HG03196 (cell line): ENCODE data around the gene EPN3.

Experiments used
- ATAC-seq: cut with Tn5 transposase; IDR thresholded peaks from one replicate; pipeline ENCODE4 v1.9.1; 2021; ENCODE audit not compliant: unreplicated experiment

EPN3 gene

DNA sequence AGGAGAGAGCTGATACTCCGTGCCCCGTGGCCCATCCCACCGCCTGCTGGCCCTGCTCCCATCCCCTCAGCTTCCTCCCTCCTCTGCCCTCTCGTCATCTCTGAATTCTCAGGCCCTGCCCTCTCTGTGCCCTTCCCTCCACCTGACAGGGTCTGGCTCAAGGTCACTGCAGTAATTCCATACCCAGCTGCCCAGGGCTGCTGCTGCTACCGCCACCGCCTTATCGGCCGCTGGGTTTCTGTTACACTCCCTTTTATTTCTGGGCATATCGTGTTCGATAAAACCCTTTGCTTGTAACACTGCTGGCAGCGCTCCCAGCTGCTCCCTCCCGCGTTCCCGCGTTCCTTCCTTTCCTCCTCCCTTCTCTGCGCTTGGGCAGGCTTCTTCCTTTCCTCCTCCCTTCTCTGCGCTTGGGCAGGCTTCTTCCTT is 1.2 kb downstream of the EPN3 start:
- no peak for ATAC-seq

DNA sequence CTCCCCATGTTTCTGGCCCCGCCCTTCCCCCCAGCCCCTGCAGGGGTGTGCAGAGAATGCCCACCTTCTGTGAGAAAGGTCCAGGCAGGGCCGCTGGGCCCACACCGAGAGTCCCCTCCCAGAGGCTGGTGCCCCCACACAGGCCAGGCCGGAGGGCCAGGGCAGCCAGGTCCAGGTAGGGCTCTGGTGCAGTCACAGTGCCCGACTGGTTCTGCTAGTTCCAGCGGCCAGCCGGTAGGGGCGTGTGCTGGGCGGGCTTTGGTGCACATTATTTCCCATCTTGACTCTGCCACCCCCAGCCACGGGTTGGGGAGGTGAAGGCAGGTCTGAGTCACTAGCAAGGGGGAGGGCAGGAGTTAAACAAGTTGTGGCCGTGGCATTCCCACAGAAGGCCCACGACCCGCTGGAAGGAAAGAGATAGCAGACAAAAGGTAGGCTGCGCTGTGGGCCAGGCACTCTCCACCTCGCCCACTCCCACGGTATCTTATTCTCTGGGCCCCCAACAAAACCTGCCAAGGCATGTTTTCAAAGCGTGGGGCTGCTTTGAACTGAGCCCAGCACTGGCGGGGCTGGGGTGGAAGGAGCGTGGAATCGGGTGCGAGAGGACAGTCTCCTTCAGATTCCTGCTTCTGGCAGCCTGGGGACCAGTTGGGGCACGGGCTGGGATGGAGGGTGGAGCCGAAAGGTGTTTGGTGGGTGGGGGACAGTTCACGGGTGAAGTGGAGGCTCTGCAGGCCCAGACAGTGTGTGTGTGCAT is 1.9 kb downstream of the EPN3 start:
- ATAC-seq = no peak

DNA sequence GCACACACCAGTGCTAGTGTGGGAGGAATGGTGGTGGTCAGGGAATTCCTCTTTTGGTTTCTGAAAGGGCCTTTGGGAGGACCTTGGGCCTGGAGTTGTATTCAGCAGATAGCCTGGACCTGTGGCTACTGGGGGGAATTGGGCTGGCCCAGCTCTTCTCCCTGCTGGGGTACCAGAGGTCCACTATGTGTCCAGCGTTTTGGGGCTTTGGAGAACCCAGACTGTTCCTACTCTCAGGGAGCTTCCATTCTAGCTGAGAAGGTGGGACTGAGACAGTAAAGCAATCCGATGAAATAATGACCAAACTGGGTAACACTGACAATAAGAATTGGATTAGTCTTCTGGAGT is 2.4 kb downstream of the EPN3 start:
- ATAC-seq = no peak

DNA sequence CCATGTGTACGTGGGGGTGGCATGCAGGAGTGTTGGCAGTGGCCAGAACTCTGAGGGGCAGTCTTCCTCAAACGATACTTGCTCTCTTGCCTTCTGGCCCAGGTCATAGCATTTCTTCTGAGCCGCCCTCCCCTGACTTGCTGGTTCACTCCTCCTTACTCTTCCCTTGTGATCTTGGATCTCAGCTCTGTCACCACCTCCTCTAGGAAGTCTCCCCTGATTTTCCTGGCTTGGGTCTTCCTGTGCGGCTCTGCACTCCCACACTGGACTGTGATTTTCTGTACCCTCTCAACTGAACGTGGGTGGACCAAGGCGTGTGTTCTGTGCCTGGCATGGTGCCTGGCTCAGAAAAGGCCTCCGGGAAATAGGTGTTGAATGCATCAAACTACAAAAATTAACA is 2.9 kb downstream of the EPN3 start:
- no peak for ATAC-seq

DNA sequence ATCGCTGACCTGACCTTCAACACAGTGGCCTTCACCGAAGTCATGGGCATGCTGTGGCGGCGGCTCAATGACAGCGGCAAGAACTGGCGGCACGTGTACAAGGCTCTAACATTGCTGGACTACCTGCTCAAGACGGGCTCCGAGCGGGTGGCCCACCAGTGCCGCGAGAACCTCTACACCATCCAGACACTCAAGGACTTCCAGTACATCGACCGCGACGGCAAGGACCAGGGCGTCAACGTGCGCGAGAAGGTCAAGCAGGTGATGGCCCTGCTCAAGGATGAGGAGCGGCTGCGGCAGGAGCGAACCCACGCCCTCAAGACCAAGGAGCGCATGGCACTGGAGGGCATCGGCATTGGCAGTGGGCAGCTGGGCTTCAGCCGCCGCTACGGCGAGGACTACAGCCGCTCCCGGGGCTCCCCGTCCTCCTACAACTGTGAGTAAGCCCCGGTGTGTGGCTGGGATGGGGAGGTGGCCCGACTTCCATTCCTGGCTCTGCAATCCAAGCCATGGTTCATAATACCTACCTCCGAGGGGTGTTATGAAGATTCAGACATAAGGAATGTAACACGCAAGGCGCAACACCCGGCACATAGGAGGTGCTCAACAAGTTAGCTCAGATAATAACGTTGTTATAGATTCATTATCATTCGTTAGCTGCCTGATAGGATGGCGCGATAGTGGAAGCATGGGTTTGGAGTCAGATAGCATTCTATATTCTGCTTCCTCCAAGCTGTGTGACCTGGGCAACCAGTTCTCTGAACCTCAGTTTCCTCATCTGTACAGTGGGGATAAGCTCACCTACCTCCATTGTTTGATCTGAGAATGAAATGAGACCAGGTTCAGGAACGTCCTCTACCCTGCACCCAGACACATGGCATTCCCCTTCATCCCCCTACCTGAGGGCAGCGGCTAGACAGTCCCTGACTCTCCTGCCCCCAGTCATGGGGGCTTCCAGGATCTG is 4.4 kb downstream of the EPN3 start:
- no peak for ATAC-seq

DNA sequence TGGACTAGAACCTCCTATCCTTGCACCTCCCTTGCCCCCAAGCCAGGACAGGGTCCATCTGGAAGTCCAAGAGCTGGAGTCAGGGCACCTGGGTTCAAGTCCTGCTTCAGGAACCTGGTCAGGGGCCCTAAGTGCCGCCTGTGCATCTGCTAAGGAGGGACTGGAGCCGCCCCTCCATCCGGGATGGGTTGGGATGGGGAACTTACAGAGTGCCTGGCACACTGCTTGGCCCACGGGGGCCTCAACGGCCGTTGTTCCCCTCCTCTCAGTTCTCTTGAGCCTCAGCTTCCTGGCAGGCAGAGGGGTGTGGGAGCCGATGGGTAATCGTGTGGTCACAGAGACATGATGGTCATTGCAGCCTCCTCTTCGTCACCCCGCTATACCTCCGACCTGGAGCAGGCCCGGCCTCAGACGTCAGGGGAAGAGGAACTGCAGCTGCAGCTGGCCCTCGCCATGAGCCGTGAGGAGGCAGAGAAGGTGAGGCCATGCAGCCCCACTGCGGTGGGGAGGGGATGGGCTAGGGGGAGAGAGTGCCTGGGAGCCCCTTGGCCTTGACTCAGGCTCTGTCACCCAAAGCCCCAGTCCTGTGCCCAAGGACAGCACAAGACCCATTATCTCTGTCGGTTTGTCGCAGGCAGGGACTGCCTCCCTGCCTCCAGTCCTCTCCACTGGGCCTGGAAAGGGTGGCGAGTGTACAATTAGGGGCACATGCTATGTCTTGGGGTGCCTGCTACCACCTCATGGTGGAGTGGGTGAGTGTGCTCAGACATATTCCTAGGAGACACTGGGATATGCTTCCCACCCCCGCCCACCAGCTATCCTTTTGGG is 5.4 kb downstream of the EPN3 start:
- ATAC-seq = no peak

DNA sequence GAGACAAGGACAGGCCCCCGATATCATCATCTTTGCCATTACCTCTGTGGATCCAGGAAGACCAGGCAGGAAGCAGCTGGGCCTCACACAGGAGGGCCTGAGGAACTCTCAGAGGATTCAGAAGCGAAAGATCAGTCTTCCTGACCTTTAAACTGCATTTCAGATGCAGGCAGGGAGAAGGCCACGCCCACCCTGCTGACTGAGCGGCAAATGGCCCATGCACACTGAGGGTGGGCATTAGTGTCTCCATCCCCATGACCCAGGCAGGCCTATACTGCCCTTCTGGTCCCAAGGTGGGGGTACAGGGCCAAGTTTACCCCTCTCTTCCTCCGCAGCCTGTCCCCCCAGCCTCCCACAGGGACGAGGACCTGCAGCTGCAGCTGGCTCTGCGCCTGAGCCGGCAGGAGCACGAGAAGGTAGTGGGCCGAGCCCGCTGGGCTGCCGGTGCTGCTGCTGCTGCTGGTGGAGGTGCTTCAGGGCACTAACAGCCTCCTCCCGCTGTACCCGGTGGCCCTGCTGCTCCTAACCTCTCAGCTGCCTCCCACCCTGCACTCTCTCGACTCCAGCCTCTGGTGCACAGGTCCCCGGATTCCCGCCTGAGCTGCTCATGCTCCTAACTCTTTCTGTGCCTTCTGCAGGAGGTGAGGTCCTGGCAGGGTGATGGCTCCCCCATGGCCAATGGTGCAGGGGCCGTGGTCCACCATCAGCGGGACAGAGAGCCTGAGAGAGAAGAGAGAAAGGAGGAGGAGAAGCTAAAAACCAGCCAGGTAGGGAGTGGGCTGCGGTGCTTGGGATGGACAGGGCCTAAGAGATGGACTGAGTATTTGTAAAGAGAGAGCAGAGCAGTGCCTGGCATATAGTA is 6.2 kb downstream of the EPN3 start:
- ATAC-seq = no peak

DNA sequence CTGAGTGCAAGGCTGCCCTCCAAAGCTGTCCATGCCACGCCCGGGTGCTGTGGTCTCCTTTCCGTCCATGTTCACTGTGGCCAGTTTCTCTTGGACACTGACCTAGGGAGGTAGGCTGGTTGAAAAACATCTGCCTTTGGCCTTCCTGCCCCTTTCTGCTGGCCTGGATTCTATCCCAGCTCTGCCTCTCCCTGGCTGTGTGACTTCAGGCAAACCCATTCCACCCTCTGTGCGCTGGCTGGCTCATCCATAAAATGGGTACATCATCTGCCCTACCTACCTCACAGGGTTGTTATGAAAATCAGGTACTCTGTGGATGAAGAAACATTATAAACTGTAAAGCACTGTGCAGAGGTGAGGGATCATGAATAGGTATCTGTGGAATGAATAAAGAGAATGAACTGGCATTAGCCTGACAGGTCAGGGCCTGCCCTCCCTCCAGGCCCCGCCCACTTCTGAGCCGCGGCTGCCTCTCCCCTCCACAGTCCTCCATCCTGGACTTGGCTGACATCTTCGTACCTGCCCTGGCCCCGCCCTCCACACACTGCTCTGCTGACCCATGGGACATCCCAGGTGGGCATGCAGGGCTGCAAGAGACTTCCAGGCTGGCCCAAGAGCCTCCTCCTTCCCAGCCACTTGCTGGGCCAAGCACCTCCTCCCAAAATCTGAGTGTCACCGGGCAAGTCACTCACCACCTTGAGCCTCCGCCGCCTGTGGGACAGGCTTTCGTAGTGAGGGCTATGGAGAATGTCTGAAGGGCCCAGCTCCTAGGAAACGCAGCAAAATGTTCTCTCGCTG is 7.4 kb downstream of the EPN3 start:
- no peak for ATAC-seq

DNA sequence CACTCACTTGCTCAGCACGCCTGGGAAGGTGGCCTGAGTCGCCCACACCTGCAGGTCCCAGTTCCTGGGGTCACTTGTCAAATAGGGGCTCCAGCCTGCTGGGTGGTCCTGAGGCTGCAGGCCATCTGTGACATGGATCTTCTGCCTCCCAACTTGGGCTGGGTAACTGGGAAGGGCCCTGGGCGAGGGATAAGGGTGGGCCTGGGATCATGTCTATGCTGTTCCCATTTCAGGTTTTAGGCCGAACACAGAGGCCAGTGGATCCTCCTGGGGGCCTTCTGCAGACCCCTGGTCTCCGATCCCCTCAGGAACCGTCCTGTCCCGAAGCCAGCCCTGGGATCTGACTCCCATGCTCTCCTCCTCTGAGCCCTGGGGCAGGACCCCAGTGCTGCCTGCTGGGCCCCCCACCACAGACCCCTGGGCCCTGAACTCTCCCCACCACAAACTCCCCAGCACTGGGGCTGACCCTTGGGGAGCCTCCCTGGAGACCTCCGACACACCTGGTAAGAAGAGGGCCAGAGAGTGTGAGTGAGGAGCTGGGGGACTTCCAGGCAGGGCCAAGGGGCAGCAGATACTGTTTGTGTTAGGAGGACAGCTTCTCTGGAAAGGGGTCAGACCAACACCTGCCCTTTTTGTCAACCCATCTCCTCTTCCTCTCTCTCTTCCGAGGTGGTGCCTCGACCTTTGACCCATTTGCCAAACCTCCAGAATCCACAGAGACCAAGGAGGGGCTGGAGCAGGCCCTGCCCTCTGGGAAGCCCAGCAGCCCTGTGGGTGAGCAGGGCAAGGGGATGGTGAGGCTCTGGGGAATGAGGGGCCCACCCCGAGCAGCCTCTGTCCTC is 8.2 kb downstream of the EPN3 start:
- no peak for ATAC-seq

DNA sequence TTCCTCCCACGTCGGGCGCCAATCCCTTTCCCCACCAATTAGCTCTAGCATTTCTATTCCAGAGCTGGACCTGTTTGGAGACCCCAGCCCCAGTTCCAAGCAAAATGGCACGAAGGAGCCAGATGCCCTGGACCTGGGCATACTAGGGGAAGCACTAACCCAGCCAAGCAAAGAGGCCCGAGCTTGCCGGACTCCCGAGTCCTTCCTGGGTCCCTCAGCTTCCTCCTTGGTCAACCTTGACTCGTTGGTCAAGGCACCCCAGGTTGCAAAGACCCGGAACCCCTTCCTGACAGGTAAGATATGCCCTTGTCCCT is 8.8 kb downstream of the EPN3 start:
- ATAC-seq = no peak

DNA sequence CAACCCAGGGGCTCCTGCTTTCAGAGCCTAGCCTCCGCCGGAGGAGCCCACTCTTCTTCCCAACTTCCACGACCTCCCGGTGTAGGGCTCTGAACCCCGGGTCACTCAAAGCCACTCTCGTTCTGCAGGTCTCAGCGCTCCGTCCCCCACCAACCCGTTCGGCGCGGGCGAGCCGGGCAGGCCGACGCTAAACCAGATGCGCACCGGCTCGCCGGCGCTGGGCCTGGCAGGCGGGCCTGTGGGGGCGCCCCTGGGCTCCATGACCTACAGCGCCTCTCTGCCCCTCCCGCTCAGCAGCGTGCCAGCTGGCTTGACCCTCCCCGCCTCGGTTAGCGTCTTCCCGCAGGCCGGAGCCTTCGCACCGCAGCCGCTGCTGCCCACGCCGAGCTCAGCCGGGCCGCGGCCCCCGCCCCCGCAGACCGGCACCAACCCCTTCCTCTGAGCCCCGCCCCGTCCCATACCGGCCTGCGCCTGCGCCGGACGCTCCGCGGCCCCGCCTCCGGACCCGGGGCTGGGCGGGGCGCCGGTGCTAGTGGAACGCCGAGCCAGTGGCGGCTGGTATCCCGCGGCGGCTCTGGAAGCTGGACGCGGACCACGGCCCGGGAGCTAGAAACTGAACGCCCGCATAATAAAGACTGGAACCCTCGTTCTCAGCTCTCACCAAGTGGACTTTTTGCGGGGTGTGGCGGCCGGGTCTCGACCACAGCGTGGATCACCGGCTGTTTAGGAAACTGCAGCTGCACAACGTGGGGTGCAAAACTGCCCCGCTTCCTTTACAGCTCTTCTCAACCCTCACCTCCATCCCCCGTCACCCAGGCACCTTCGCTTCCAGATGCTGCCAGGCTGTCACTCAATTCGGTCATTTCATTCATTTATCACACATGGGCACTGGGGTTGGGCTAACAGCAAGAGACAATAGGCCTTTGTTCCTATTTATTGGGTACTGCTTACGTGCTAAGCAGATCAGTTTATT is 9.5 kb downstream of the EPN3 start:
- ATAC-seq = peak; percentile 69

DNA sequence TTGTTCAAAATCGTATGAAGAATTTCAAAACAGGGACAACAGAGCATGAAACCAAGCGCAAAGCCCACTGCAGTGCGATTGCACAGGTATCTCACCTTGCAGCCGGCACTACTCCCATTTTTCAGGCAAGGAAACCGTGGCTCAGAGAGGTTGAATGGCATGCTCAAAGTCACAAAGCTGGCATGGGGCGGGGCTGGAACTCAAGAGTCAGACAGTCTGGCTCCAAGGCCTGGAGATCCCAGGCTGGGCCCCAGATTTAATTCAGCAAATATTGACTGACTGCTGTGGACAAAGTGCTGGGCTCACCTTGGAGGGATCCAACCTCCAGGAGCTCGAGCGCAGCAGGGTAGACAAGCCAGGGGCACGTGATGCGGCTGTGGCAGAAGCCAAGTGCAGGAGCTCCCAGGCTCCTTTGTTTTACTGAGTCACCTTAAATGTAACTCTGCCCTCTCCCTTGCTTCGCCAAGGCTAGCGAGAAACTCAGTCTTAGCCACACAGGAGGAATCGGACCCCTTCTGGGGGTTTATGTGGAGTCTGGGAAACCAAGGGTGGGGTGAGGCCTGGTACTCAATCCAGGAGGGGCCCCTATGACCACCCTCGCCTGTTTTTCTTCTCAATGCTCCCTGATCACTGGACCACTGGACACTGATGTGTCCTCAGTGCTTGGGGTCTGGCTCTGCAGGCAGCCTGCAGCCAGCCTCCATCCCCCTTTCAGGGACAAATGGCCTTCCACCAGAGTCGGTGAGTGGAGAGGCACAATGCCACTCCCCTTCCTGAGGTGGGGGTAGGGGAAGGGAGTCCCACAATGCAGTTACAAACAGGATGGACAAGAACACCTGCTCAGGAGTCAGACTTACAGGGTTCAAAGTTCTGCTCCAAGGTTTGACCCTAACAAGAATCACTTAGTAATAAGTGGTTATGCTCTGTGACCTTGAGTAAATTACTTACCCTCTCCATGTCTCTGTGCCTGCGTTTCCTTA is 10.6 kb downstream of the EPN3 start:
- ATAC-seq = no peak

DNA sequence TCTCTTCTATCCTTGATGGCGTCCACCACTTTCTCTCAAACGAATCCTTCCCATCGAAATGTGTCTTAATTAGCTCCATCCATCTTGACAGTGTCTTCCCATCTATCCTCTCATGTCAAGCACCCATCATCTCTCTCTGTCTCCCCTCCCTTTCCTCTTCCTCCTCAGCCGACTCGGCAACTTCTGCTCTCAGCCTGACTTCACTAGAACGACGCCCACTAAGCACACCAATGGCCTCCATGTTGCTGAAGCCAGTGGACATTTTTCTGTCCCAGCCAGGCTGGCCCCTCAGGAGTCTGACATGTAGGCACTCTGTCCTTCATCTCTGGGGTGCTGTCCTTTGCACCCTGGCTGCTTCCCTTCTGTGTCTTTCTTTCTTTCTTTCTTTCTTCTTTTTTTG is 12.0 kb downstream of the EPN3 start:
- no peak for ATAC-seq

DNA sequence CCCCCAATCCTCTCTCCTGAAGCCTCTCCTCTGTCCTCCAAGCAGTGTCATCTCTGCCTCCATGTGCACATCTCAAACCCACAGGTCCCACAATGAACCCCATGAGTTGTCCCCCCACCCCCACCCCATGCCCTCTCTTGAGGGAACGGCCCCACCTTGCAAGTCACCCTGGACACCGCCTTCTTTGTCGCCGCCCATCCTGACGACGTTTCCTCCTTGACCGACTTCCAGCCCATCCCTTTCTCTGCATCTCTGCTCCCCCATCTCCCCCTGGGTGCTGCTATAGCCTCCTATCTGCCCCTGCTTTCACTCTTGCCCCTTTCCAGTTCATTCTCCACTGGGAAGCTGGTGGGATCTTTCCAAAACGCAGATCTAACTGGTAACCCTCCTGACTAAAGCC is 12.8 kb downstream of the EPN3 start:
- no peak for ATAC-seq

DNA sequence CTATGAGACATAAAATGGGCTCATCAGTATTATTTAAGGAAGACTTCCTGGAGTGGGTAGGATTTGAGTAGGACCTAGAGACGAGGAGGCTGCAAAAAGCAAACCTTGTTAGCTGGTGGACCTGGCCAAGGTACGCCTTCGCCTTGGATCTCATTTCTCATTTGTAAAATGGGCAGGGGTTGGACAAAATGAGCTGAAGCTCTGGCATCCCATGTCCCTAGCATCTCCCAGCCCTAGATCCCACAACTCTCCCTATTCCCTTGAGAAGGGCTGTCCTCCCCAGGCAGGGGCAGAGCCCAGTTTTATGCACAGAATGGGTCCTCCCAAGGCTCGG is 14.1 kb downstream of the EPN3 start:
- no peak for ATAC-seq

DNA sequence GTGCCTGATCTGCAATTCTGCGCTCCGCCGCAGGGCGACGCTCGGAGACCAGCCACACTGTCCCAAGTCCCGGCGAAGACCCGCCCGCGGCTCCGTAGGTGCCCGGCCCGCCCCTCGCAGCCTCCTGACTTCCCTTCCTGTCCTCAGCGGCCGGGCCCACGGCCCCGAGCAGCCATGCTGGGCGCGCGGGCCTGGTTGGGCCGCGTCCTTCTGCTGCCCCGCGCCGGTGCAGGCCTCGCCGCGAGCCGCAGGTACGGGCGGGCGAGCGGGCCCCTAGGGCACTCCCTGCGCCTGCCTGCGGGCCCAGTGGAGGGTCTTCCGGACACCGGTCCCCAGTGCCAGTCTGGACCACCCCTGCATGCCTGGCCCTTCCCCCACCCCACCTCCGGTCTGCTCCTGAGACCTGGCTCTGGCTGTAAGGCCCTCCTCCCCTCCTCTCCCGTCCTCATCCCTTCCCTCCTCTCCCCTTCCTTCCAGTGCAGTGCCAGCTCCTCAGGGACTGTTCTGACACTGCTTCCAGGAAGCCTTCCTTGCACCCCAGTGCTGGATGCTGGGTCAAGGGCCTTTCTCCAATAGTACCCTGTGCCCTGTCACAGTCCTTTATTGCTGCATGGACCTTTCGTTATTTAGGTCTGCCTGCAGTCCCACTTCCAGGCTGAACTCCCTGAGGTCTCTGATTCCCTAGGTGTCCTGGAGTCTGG is 14.7 kb downstream of the EPN3 start, which contains the start of gene SPATA20:
TSS of gene SPATA20 (plus strand) at position 140 of the 701 bp plus-strand sequence. CDS start at position 175, 35 bp downstream.
- ATAC-seq = peak; percentile 60
